ELR (cell line): ENCODE results near the gene BUD23.
"Not testable (repeated sequence)": the region's sequence is repeated elsewhere in the genome, so short reads cannot be mapped to it uniquely, and the experiment has no call there.

Source experiments
- DNase-seq: peaks from one replicate; pipeline ENCODE4 v3.0.0-alpha.2; 2015; ENCODE audit warnings: low read depth

BUD23 gene

GRCh38 chr7:73719806-73720169, 36.4 kb downstream of the BUD23 start:
- no peak for DNase-seq

GRCh38 chr7:73720443-73720842, 37.0 kb downstream of the BUD23 start:
- not testable (repeated sequence) for DNase-seq

GRCh38 chr7:73721377-73721817, 38.0 kb downstream of the BUD23 start:
- no peak for DNase-seq

- not testable (repeated sequence) for DNase-seq
Measured at GRCh38 chr7:73722182-73722581, 38.8 kb downstream of the BUD23 start.

DNA sequence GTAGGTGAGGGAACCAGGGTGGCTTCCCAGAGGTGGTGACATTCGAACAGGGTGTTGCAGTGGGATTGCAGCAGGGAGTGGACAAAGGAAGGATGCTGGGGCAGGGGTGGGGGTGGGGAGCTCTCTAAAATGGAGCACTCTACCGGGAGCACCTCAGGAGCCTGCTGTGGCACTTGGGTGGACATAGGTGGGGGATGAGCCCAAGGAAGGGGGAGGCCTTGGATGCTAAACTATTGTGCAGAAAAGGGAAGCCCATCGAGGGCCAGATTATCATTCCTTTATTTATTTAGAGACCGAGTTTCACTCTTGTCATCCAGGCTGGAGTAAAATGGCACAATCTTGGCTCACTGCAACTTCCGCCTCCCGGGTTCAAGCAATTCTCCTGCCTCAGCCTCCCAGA, 39.4 kb downstream of the BUD23 start:
- no peak for DNase-seq

DNA sequence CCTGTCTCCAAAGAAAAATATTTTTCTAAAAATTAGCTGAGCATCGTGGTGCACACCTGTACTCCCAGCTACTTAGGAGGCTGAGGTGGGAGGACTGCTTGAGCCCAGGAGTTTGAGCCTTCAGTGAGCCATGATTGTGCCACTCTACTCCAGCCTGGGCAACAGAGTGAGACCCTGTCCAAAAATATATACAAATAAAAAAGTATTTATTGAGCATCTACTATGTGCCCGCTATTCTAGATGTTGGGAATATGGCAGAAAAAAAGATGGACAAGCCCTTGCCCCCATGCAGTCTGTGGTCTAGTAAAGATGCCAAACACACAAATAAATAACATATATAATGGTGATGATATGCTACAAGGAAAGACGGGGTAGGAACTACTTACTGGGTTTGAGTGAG, 40.4 kb downstream of the BUD23 start:
- no peak for DNase-seq

DNA sequence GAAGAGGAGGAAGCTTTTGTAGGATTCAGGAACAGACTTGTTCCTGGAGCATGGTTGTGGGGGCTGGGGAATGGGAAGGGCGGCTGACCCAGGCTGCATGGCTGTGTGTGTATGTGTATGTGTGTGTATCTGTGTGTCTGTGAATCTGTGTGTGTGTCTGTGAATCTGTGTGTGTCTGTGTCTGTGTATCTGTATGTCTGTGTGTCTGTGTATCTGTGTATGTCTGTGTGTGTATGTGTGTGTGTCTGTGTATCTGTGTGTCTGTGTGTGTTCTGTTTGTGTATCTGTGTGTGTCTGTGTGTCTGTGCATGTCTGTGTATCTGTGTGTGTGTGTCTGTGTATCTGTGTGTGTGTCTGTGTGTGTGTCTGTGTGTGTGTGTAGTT, 42.7 kb downstream of the BUD23 start:
- no peak for DNase-seq

GRCh38 chr7:73727952-73728351, 44.6 kb downstream of the BUD23 start:
- DNase-seq: no peak

- no peak for DNase-seq
Measured at GRCh38 chr7:73728551-73728950, 45.2 kb downstream of the BUD23 start.

DNA sequence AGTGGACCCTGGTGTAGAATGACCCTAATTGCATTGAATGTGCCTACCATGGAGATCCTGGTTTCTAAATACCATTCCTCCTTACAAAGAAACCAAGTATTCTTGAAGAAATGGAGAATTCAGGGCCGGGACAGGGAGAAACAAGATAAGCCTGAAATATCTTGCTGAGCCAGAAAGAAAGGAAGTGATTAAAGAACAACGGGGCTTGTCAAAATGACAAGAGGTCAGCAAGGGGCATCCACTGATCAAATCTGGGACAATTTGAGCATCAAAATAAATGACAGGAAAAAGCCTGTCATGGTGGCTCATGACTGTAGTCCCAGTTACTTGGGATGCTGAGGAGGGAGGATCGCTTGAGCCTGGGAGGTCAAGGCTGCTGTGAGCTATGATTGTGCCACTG, 47.1 kb downstream of the BUD23 start:
- DNase-seq: no peak

- no peak for DNase-seq
Measured at GRCh38 chr7:73732397-73732796, 49.0 kb downstream of the BUD23 start.

DNA sequence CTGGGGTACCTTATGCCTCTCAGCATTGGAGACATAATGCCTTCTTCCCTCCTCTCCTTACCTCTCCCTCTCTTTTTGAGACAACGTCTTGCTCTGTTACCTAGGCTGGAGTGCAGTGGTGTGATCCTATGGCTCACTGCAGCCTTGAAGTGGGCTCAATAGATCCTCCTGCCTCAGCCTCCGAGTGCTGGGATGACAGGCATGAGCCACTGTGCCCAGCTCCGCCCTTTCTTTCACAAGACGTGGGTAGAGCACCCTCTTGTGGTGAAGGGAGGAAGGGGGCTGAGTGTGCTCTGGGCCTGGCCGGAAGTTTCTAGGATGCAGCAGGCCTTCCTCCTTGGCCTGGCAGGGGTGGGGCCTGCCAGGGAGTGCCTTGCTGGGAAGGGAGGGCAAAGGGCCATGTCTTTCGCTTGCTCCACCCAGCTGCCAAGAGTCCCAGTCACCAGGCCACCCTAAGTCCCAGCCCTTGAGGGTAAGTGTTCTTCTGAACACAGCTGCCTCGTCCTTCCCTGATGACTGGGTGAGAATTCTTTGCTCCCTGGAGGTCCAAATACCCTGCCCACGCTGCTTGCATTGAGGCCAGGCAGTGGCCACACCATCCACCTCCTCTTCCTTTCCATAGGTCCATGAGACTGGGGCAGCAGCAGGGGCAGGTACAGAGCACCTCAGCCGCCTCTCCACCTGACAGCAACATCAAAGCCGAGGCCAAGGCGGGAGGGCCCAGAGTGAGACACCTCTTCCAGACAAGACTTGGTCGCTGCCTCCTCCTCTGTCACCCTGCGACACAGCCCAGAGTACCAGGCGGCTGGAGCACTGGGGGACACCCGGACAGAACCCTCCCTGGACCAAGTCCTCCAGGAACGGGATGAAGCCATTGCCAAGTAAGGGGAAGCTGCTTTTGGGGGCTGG, 51.5 kb downstream of the BUD23 start:
- DNase-seq: peak; percentile 92

- DNase-seq: no peak
Measured at GRCh38 chr7:73735528-73735905, 52.1 kb downstream of the BUD23 start.

- no peak for DNase-seq
Measured at GRCh38 chr7:73736885-73737284, 53.5 kb downstream of the BUD23 start.

- DNase-seq: no peak
Measured at GRCh38 chr7:73737491-73738219, 54.3 kb downstream of the BUD23 start.

- peak; percentile 67 for DNase-seq
Measured at GRCh38 chr7:73738220-73738611, 54.8 kb downstream of the BUD23 start.

- DNase-seq: peak; percentile 94
Measured at GRCh38 chr7:73738612-73739386, 55.4 kb downstream of the BUD23 start, which contains the start of gene ABHD11. Gene ABHD11 (minus strand): TSS chr7:73738802. CDS start chr7:73738770, 32 bp downstream.

DNA sequence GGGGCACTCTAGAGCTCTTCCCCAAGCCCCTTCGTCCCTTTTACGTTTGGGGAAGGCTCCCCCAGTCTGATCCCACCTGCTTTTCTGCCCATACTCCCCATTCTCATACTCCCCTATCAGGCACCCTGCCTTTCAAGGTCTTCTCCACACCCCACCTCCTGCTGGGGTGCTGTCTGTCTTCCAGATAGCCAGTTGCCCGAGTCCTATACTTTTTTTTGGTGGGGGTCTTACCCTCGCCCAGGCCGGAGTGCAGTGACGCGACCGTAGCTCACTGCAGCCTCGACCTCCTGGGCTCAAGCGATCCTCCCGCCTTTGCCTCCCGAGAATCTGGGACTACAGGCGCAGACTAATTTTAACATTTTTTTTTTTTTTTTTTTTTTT, 56.0 kb downstream of the BUD23 start:
- no peak for DNase-seq

GRCh38 chr7:73740212-73740611, 56.8 kb downstream of the BUD23 start:
- no peak for DNase-seq

DNA sequence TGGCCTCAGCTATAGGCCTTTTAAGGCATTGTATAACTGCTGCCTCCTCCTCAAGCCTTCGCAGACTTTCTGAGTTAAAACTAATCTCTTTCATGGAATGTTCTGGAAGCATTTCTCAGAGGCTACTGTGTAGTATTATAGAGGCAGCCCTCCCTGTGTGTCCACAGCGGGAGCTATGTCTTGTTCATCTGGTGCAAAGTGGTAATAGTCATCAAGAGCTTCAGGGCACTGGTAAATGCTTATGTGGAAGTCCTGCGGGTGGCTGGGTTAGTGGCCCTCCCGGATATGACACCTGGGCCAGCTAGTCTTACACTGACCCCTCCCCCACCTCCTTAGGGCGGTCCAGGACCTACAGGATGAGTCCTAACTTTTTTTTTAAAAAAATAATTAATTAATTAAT, 57.4 kb downstream of the BUD23 start:
- no peak for DNase-seq

GRCh38 chr7:73741600-73741999, 58.2 kb downstream of the BUD23 start:
- DNase-seq: no peak

DNA sequence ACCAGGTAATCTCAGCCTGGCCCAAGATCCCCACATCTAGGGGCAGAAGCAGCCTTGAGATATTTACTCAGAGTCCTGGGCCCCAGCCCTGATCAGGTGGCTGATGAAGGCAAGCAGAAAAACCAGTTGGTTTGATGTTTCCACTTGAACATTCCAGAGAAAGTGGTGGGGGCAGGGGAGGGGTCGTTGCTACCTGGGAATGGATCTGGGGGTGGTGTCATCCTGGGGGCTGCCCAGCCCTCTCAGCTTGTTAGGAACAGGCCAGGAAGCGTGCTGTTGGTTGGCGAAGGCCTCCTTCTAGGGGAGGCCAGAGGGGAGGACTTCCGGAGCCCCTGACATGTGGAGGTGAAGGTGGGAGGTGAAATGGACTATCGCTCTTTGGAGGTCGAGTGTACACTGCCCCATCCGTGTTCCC, 58.9 kb downstream of the BUD23 start:
- DNase-seq: no peak
